NK-92 treated with Interleukin-12 subunit alpha and Interleukin-12 subunit beta, amount 100 ng/mL, for 24 hours (cell line): ENCODE results near the gene KCNN3.

Source experiments
- DNase-seq: peaks from one replicate; lab custom pipeline; 2025; lab: John Stamatoyannopoulos, UW

The KCNN3 gene

GRCh38 chr1:154726896-154727753 is 143.0 kb downstream of the KCNN3 start:
- no peak for DNase-seq

- no peak for DNase-seq
These were observed 143.6 kb downstream of the KCNN3 start for GRCh38 chr1:154726443-154726842.

- DNase-seq, result no peak
These were observed 144.2 kb downstream of the KCNN3 start for GRCh38 chr1:154725865-154726264.

GRCh38 chr1:154720328-154721297 is 149.5 kb downstream of the KCNN3 start:
- no peak for DNase-seq

- no peak for DNase-seq
These were observed 150.3 kb downstream of the KCNN3 start for GRCh38 chr1:154719586-154720327.

- no peak for DNase-seq
These were observed 151.5 kb downstream of the KCNN3 start for GRCh38 chr1:154718566-154718965.

GRCh38 chr1:154717528-154717924 is 152.6 kb downstream of the KCNN3 start:
- DNase-seq, result no peak

- DNase-seq, result no peak
These were observed 153.2 kb downstream of the KCNN3 start for GRCh38 chr1:154716614-154717527.

- DNase-seq, result peak; percentile 20
These were observed 154.1 kb downstream of the KCNN3 start for GRCh38 chr1:154716011-154716410.

- no peak for DNase-seq
These were observed 154.7 kb downstream of the KCNN3 start for GRCh38 chr1:154715385-154715784.

- no peak for DNase-seq
These were observed 155.4 kb downstream of the KCNN3 start for GRCh38 chr1:154714638-154715037.

- no peak for DNase-seq
These were observed 155.9 kb downstream of the KCNN3 start for GRCh38 chr1:154714052-154714623.

- no peak for DNase-seq
These were observed 157.1 kb downstream of the KCNN3 start for GRCh38 chr1:154713005-154713404.

- DNase-seq, result no peak
These were observed 157.8 kb downstream of the KCNN3 start for GRCh38 chr1:154712166-154712810.

GRCh38 chr1:154711416-154711815 is 158.7 kb downstream of the KCNN3 start:
- no peak for DNase-seq

- DNase-seq, result no peak
These were observed 160.0 kb downstream of the KCNN3 start for GRCh38 chr1:154710106-154710505.

GRCh38 chr1:154707901-154708463 is 162.1 kb downstream of the KCNN3 start:
- DNase-seq, result no peak

- DNase-seq, result no peak
These were observed 163.2 kb downstream of the KCNN3 start for GRCh38 chr1:154706851-154707250.

- DNase-seq, result no peak
These were observed 164.5 kb downstream of the KCNN3 start for GRCh38 chr1:154705544-154705943.

- no peak for DNase-seq
These were observed 166.9 kb downstream of the KCNN3 start for GRCh38 chr1:154703170-154703569.
